H1 (cell line): Measurements from ENCODE around the gene KIF5C. TPM values are rescaled to one million over a fixed set of nuclear protein-coding genes. Genes with fewer than 3 reads are reported as not detected.

ENCODE experiments used
- CTCF ChIA-PET: fragments of 300-600 bp; sonication (Branson Sonifier 250); formaldehyde crosslinking; loops from one replicate; lab custom pipeline; 2021; ENCODE audit not compliant: partially characterized antibody; lab: Charles Lee
- POLR2A ChIA-PET: fragments of 300-600 bp; sonication (Branson Sonifier 250); formaldehyde crosslinking; loops from one replicate; lab custom pipeline; 2021; ENCODE audit warnings: inconsistent platforms; ENCODE audit not compliant: partially characterized antibody; lab: Charles Lee
- DNase-seq, 2 experiments: peaks; one replicate each; pipeline versions ENCODE4 v3.0.0 to v3.0.0-alpha.2; 2010 to 2022; ENCODE audit warnings: low spot score in 2 of 2, low read depth in 1 of 2, mixed read lengths in 1 of 2
- FAIRE-seq: peaks from 2 replicates; lab custom pipeline; 2011; peaks lifted over from hg19 to GRCh38; lab: Jason Lieb, UNC
- H2AFZ ChIP-seq: 2 replicates; pipeline ENCODE4 v1.8.1; 2012; ENCODE audit warnings: low read length, inconsistent platforms
- H2AK5ac ChIP-seq: 2 replicates; pipeline ENCODE4 v1.6.1; 2013; ENCODE audit warnings: low read depth, low read length
- H2BK120ac ChIP-seq: replicated peaks from 2 replicates; pipeline ENCODE3; 2013; ENCODE audit warnings: low read depth, low read length, inconsistent platforms
- H2BK12ac ChIP-seq: 2 replicates; pipeline ENCODE4 v1.6.1; 2013; ENCODE audit warnings: low read depth, low read length
- H2BK15ac ChIP-seq: 2 replicates; pipeline ENCODE4 v1.6.1; 2013; ENCODE audit warnings: low read length
- H2BK20ac ChIP-seq: 2 replicates; pipeline ENCODE4 v1.6.1; 2013; ENCODE audit warnings: low read length
- H2BK5ac ChIP-seq: 2 replicates; pipeline ENCODE4 v1.6.1; 2013; ENCODE audit warnings: low read depth, low read length
- H3K14ac ChIP-seq: 2 replicates; pipeline ENCODE4 v1.6.1; 2013; ENCODE audit warnings: inconsistent platforms; ENCODE audit not compliant: insufficient read length
- H3K18ac ChIP-seq: 2 replicates; pipeline ENCODE4 v1.6.1; 2013; ENCODE audit warnings: low read length; ENCODE audit errors: extremely low read depth
- H3K23ac ChIP-seq: 2 replicates; pipeline ENCODE4 v1.6.1; 2013; ENCODE audit warnings: inconsistent platforms; ENCODE audit not compliant: insufficient read length
- H3K23me2 ChIP-seq: 2 replicates; pipeline ENCODE4 v1.6.1; 2013; ENCODE audit warnings: low read depth, low read length
- H3K27ac ChIP-seq: 2 replicates; pipeline ENCODE4 v1.6.1; 2011; ENCODE audit warnings: low read depth, low read length, inconsistent platforms
- H3K27me3 ChIP-seq, 4 experiments: replicated peaks in 1 of 4; 1 replicate in 1 of 4; 2 replicates in 3 of 4; pipeline versions ENCODE4 v1.6.1 to v1.8.1; 2011 to 2013; ENCODE audit warnings: low read length in 3 of 4, mild to moderate bottlenecking in 3 of 4, inconsistent platforms in 2 of 4, mixed read lengths in 2 of 4, moderate library complexity in 1 of 4; ENCODE audit not compliant: control insufficient read depth in 3 of 4, insufficient read depth in 3 of 4; ENCODE audit errors: extremely low read depth in 1 of 4
- H3K36me3 ChIP-seq, 4 experiments: 2 replicates each; pipeline versions ENCODE4 v1.6.1 to v1.8.1; 2011 to 2013; ENCODE audit warnings: mild to moderate bottlenecking in 4 of 4, low read length in 3 of 4, moderate library complexity in 2 of 4, control low read depth in 1 of 4, inconsistent platforms in 1 of 4; ENCODE audit not compliant: insufficient read depth in 4 of 4, control insufficient read depth in 2 of 4
- H3K4ac ChIP-seq: replicated peaks from 2 replicates; pipeline ENCODE3; 2013; ENCODE audit warnings: low read length, low read depth, mixed read lengths, inconsistent platforms; ENCODE audit not compliant: insufficient read length
- H3K4me1 ChIP-seq, 4 experiments: replicated peaks in 1 of 4; 1 replicate in 1 of 4; 2 replicates in 3 of 4; pipeline versions ENCODE4 v1.6.1 to v1.8.1; 2011 to 2013; ENCODE audit warnings: low read length in 3 of 4, inconsistent platforms in 2 of 4, mixed read lengths in 1 of 4; ENCODE audit not compliant: insufficient read depth in 4 of 4, control insufficient read depth in 3 of 4
- H3K4me2 ChIP-seq, 2 experiments: 2 replicates each; pipeline versions ENCODE4 v1.6.1 to v1.8.1; 2011 to 2013; ENCODE audit warnings: low read depth in 2 of 2, low read length in 2 of 2, control low read depth in 1 of 2, inconsistent platforms in 1 of 2, mild to moderate bottlenecking in 1 of 2; ENCODE audit not compliant: insufficient read depth in 1 of 2
- H3K4me3 ChIP-seq, 4 experiments: fragments of 200-600, 300-600 bp in 1 of 4; sonication (generic), shearing (Covaris generic), sonication (Bioruptor Twin) in 1 of 4; 2 replicates each; pipeline versions ENCODE4 v1.5.1 to v1.8.1; 2011 to 2016; ENCODE audit warnings: low read length in 4 of 4, low read depth in 3 of 4, control low read depth in 2 of 4, inconsistent platforms in 2 of 4, mild to moderate bottlenecking in 2 of 4, mixed read lengths in 1 of 4, moderate library complexity in 1 of 4; ENCODE audit not compliant: insufficient read depth in 2 of 4; ENCODE audit errors: extremely low read depth in 1 of 4
- H3K56ac ChIP-seq: replicated peaks from 2 replicates; pipeline ENCODE3; 2013; ENCODE audit warnings: low read depth, mild to moderate bottlenecking, mixed read lengths, low read length, inconsistent platforms; ENCODE audit not compliant: insufficient read length
- H3K79me1 ChIP-seq: 2 replicates; pipeline ENCODE4 v1.6.1; 2013; ENCODE audit warnings: low read depth, low read length, control low read depth
- H3K79me2 ChIP-seq, 2 experiments: 2 replicates each; pipeline versions ENCODE4 v1.6.1 to v1.8.1; 2012 to 2013; ENCODE audit warnings: low read length in 2 of 2, mild to moderate bottlenecking in 2 of 2, inconsistent platforms in 1 of 2; ENCODE audit not compliant: insufficient read depth in 2 of 2, control insufficient read depth in 1 of 2
- H3K9ac ChIP-seq, 4 experiments: replicated peaks in 1 of 4; 1 replicate in 1 of 4; 2 replicates in 3 of 4; pipeline versions ENCODE4 v1.6.1 to v1.8.1; 2011 to 2013; ENCODE audit warnings: low read depth in 3 of 4, low read length in 3 of 4, control low read depth in 2 of 4, mild to moderate bottlenecking in 2 of 4, moderate library complexity in 2 of 4, inconsistent platforms in 1 of 4; ENCODE audit errors: extremely low read depth in 1 of 4
- H3K9me3 ChIP-seq, 2 experiments: 2 replicates each; pipeline versions ENCODE4 v1.6.1 to v1.8.1; 2012 to 2013; ENCODE audit warnings: mild to moderate bottlenecking in 2 of 2, moderate library complexity in 2 of 2, control low read depth in 1 of 2, inconsistent platforms in 1 of 2, low read depth in 1 of 2, low read length in 1 of 2, mixed read lengths in 1 of 2; ENCODE audit not compliant: insufficient read depth in 2 of 2
- H4K20me1 ChIP-seq, 2 experiments: replicated peaks in 1 of 2; 2 replicates each; pipeline versions ENCODE3 to v1.8.1; 2011 to 2013; ENCODE audit warnings: inconsistent platforms in 2 of 2, low read length in 2 of 2, mild to moderate bottlenecking in 1 of 2; ENCODE audit not compliant: insufficient read depth in 2 of 2, control insufficient read depth in 1 of 2
- H4K5ac ChIP-seq: 2 replicates; pipeline ENCODE4 v1.6.1; 2013; ENCODE audit warnings: low read length, low read depth, mixed read lengths, inconsistent platforms; ENCODE audit not compliant: insufficient read length
- H4K8ac ChIP-seq: 2 replicates; pipeline ENCODE4 v1.8.0; 2013; ENCODE audit warnings: mild to moderate bottlenecking, moderate library complexity, low read length, inconsistent platforms; ENCODE audit not compliant: insufficient read depth; ENCODE audit errors: extremely low read depth
- H4K91ac ChIP-seq: replicated peaks from 2 replicates; pipeline ENCODE3; 2013; ENCODE audit warnings: low read length, mixed read lengths, inconsistent platforms; ENCODE audit not compliant: insufficient read length
- BRCA1 ChIP-seq: IDR thresholded peaks from 2 replicates; pipeline ENCODE4 v1.6.1; 2012; ENCODE audit warnings: low read depth, low read length, improper control_type of control experiment
- JUN ChIP-seq: IDR thresholded peaks from 2 replicates; pipeline ENCODE4 v1.6.1; 2011; ENCODE audit warnings: low read depth, mild to moderate bottlenecking, improper control_type of control experiment, low read length
- TEAD4 ChIP-seq: IDR thresholded peaks from 2 replicates; pipeline ENCODE4 v1.6.1; 2012; ENCODE audit warnings: low read depth, low read length, inconsistent platforms, mixed read lengths
- YY1 ChIP-seq: IDR thresholded peaks from 2 replicates; pipeline ENCODE4 v1.6.1; 2011; ENCODE audit warnings: low read depth, mild to moderate bottlenecking, low read length
- WGBS, 2 experiments: shearing (Covaris generic) in 1 of 2; methylation state at CpG; one replicate each; pipeline versions ENCODE4 v1.1.6 to v1.1.7; 2013 to 2015; ENCODE audit warnings: low lambda C conversion rate in 2 of 2, mixed read lengths in 2 of 2, inconsistent platforms in 1 of 2, low coverage in 1 of 2, missing lambda C conversion rate in 1 of 2; ENCODE audit not compliant: insufficient replicate concordance in 2 of 2, insufficient coverage in 1 of 2, insufficient read length in 1 of 2; ENCODE audit errors: extremely low coverage in 1 of 2, missing lambda C conversion rate in 1 of 2; 5-methylcytosine and 5-hydroxymethylcytosine counted together
- polyA plus RNA-seq, 7 experiments: library from polyadenylated mRNA; depleted of rRNA in 3 of 7; stranded (reverse) in 5 of 7; unstranded in 2 of 7; fragments of >200 nt in 5 of 7; fragments of 200-250 nt in 2 of 7; gene quantifications; 1 replicate in 5 of 7; 2 replicates in 1 of 7; 4 replicates in 1 of 7; pipeline versions ENCODE4 v1.2.1 to v1.2.3, GENCODE V29; 2011 to 2013; ENCODE audit warnings: missing spikeins in 2 of 7, mixed read lengths in 2 of 7
- total RNA-seq: library from RNA; stranded (reverse); fragmentation: NEBNext Ultra II Directional; extraction: Animal tissue kit (Norgen Biotek cat#: 25700); gene quantifications from 2 replicates; pipeline ENCODE4 v1.2.1, GENCODE V29; 2021
- TF ChIP-seq, protein P1 (sequence below), 3 experiments: IDR thresholded peaks; 1 replicate in 2 of 3; 2 replicates in 1 of 3; pipeline versions ENCODE4 v1.5.1 to v1.6.1; 2011; ENCODE audit warnings: low read length in 3 of 3, mild to moderate bottlenecking in 3 of 3, inconsistent platforms in 2 of 3, low read depth in 1 of 3, moderate library complexity in 1 of 3; ENCODE audit not compliant: insufficient read depth in 1 of 3; ENCODE audit errors: control extremely low read depth in 1 of 3

KIF5C gene
- total and polyA plus RNA-seq, 2 of the 8 experiments (the other 6 are each of a cell fraction or from before 2014, with no cell fraction given) = 16.3 to 66.4 TPM

GRCh38 chr2:149005471-149006077 lies 130.5 kb downstream of the KIF5C start:
- Histone ChIP-seq H3K27ac (no peak overlapping the region), H3K56ac (no peak overlapping the region), H3K23ac (no peak overlapping the region), H2BK5ac (no peak overlapping the region), H2BK20ac (no peak overlapping the region), H3K4me1 (peaks cover 6 to 25% (median 10%) of the 10 kb centered on the region in 4 experiments; a peak in 5 of 7 replicates), H3K4me3 (no peak overlapping the region), H3K9me3 (peaks cover 5 to 15% of the 10 kb centered on the region in 2 experiments; a peak in 3 of 4 replicates), H3K4ac (no peak overlapping the region), H4K5ac (no peak overlapping the region), H3K9ac (no peak overlapping the region), H4K20me1 (no peaks in the 10 kb centered on the region), H3K36me3 (peaks cover 8 to 46% (median 31%) of the 10 kb centered on the region in 4 experiments), H3K23me2 (peaks cover 3% of the 10 kb centered on the region; the same call in 1 of the 2 replicates), H3K79me2 (no peaks in the 10 kb centered on the region), H2BK12ac (no peak overlapping the region), H2AK5ac (no peak overlapping the region), H2AFZ (no peak overlapping the region), H4K8ac (no peak overlapping the region), H3K18ac (no peak overlapping the region), H2BK120ac (no peak overlapping the region)
- CTCF ChIA-PET = interaction anchor here (4.6 kb wide), 1 partner anchor 12 kb away, joined by 27 read pairs; no protein-coding TSS in a partner anchor
- DNase-seq (no peak), FAIRE-seq (no peak)
- POLR2A ChIA-PET = no interaction called here
- WGBS, 2 experiments = 88% methylated on average over 6 of the region's 6 CpGs; no CpG with 5 or more reads in 1 of the 2 experiments
- no peak for TF ChIP-seq TEAD4
- TF ChIP-seq YY1 = no peak
- TF ChIP-seq JUN = no peak
- TF ChIP-seq, protein P1, sequence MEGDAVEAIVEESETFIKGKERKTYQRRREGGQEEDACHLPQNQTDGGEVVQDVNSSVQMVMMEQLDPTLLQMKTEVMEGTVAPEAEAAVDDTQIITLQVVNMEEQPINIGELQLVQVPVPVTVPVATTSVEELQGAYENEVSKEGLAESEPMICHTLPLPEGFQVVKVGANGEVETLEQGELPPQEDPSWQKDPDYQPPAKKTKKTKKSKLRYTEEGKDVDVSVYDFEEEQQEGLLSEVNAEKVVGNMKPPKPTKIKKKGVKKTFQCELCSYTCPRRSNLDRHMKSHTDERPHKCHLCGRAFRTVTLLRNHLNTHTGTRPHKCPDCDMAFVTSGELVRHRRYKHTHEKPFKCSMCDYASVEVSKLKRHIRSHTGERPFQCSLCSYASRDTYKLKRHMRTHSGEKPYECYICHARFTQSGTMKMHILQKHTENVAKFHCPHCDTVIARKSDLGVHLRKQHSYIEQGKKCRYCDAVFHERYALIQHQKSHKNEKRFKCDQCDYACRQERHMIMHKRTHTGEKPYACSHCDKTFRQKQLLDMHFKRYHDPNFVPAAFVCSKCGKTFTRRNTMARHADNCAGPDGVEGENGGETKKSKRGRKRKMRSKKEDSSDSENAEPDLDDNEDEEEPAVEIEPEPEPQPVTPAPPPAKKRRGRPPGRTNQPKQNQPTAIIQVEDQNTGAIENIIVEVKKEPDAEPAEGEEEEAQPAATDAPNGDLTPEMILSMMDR (IDR thresholded peaks at IDR 0.05; ENCODE audit: control extremely low read depth in 1 of 3, insufficient read depth in 1 of 3, low read depth in 1 of 3, low read length in 3 of 3) = no peak
- TF ChIP-seq BRCA1 = no peak
- TF ChIP-seq, all 59 proteins: peak for 0
- Histone ChIP-seq H2BK15ac (no peak overlapping the region), H3K27me3 (no peaks in the 10 kb centered on the region), H3K79me1 (no peaks in the 10 kb centered on the region), H4K91ac (no peak overlapping the region), H3K4me2 (no peak overlapping the region), H3K14ac (no peak overlapping the region)
